IMR-90 (cell line): ENCODE data around the gene MPV17. TPM values are rescaled to one million over a fixed set of nuclear protein-coding genes. Genes with fewer than 3 reads are reported as not detected.
"Not testable (repeated sequence)": the region's sequence is repeated elsewhere in the genome, so short reads cannot be mapped to it uniquely, and the experiment has no call there.

Experiments used
- ATAC-seq: fragments of 200-7000 bp; cut with Tn5 transposase; 2 replicates; pipeline ENCODE4 v1.9.1; 2020; ENCODE audit warnings: low read depth, mild to moderate bottlenecking, moderate library complexity
- BruUV-seq: library from RNA; stranded (reverse); fragments of 400-500 nt; replicated peaks from 2 replicates; lab custom pipeline; 2021; lab: Mats Ljungman, UMichigan
- CTCF ChIA-PET: fragments of 300-600 bp; formaldehyde crosslinking; extraction: SDS; loops from one replicate; lab custom pipeline; 2021; ENCODE audit warnings: antibody characterized with exemption; lab: Yijun Ruan, JAX
- POLR2A ChIA-PET: fragments of 300-600 bp; sonication (Branson Sonifier 250); formaldehyde crosslinking; loops from one replicate; lab custom pipeline; 2022; ENCODE audit warnings: antibody characterized with exemption; ENCODE audit not compliant: unreplicated experiment; lab: Charles Lee
- DNase-seq: peaks from one replicate; pipeline ENCODE4 v3.0.0; 2013
- H2AFZ ChIP-seq: replicated peaks from 2 replicates; pipeline ENCODE3; 2013; ENCODE audit warnings: low read length, mild to moderate bottlenecking; ENCODE audit not compliant: poor library complexity
- H2AK5ac ChIP-seq: 2 replicates; pipeline ENCODE4 v1.6.1; 2013; ENCODE audit warnings: low read depth, low read length, inconsistent platforms
- H2AK9ac ChIP-seq: replicated peaks from 2 replicates; pipeline ENCODE3; 2013; ENCODE audit warnings: mild to moderate bottlenecking, low read depth, low read length, moderate library complexity; ENCODE audit not compliant: poor library complexity
- H2BK120ac ChIP-seq: 2 replicates; pipeline ENCODE4 v1.6.1; 2013; ENCODE audit warnings: low read depth, low read length, inconsistent platforms
- H2BK15ac ChIP-seq: 3 replicates; pipeline ENCODE4 v1.6.1; 2013; ENCODE audit warnings: low read depth, low read length, inconsistent platforms
- H2BK20ac ChIP-seq: 2 replicates; pipeline ENCODE4 v1.6.1; 2013; ENCODE audit warnings: low read depth, mild to moderate bottlenecking, inconsistent platforms, low read length, moderate library complexity
- H2BK5ac ChIP-seq: 2 replicates; pipeline ENCODE4 v1.6.1; 2013; ENCODE audit warnings: mild to moderate bottlenecking, low read depth, low read length, inconsistent platforms; ENCODE audit not compliant: poor library complexity, severe bottlenecking
- H3K14ac ChIP-seq: replicated peaks from 2 replicates; pipeline ENCODE4 v1.6.1; 2013; ENCODE audit warnings: low read depth, low read length, inconsistent platforms
- H3K18ac ChIP-seq: 2 replicates; pipeline ENCODE4 v1.6.1; 2013; ENCODE audit warnings: low read depth, low read length, control low read depth
- H3K23ac ChIP-seq: 2 replicates; pipeline ENCODE4 v1.6.1; 2013; ENCODE audit warnings: low read depth, low read length, inconsistent platforms
- H3K27ac ChIP-seq: 2 replicates; pipeline ENCODE4 v1.5.1; 2013; ENCODE audit warnings: mild to moderate bottlenecking, control low read depth, low read length; ENCODE audit not compliant: insufficient read depth
- H3K27me3 ChIP-seq: 2 replicates; pipeline ENCODE4 v1.6.1; 2013; ENCODE audit warnings: low read length; ENCODE audit not compliant: control insufficient read depth, insufficient read depth
- H3K36me3 ChIP-seq: 2 replicates; pipeline ENCODE4 v1.6.1; 2013; ENCODE audit warnings: low read length, mixed read lengths; ENCODE audit not compliant: control insufficient read depth, insufficient read depth
- H3K4ac ChIP-seq: 2 replicates; pipeline ENCODE4 v1.6.1; 2013; ENCODE audit warnings: low read depth, low read length, inconsistent platforms
- H3K4me1 ChIP-seq: 2 replicates; pipeline ENCODE4 v1.6.1; 2013; ENCODE audit warnings: low read length, mixed read lengths; ENCODE audit not compliant: control insufficient read depth, insufficient read depth
- H3K4me2 ChIP-seq: 2 replicates; pipeline ENCODE4 v1.6.1; 2013; ENCODE audit warnings: low read depth, mild to moderate bottlenecking, control low read depth, low read length, moderate library complexity
- H3K4me3 ChIP-seq: 2 replicates; pipeline ENCODE4 v1.5.1; 2013; ENCODE audit warnings: low read depth, mild to moderate bottlenecking, control low read depth, low read length, moderate library complexity; ENCODE audit not compliant: insufficient read depth
- H3K56ac ChIP-seq: 2 replicates; pipeline ENCODE4 v1.6.1; 2013; ENCODE audit warnings: low read length, inconsistent platforms; ENCODE audit not compliant: insufficient read depth; ENCODE audit errors: extremely low read depth
- H3K79me1 ChIP-seq, 2 experiments: 2 replicates each; pipeline ENCODE4 v1.6.1; 2013; ENCODE audit warnings: low read length in 2 of 2, inconsistent platforms in 1 of 2, low read depth in 1 of 2
- H3K9ac ChIP-seq: 2 replicates; pipeline ENCODE4 v1.6.1; 2013; ENCODE audit warnings: low read depth, low read length, control low read depth
- H3K9me1 ChIP-seq: 2 replicates; pipeline ENCODE4 v1.6.1; 2013; ENCODE audit warnings: low read length, inconsistent platforms; ENCODE audit not compliant: insufficient read depth
- H3K9me3 ChIP-seq: 2 replicates; pipeline ENCODE4 v1.6.1; 2013; ENCODE audit warnings: low read length; ENCODE audit not compliant: control insufficient read depth, insufficient read depth
- H4K20me1 ChIP-seq: 2 replicates; pipeline ENCODE4 v1.6.1; 2013; ENCODE audit warnings: low read length, inconsistent platforms; ENCODE audit not compliant: insufficient read depth
- H4K5ac ChIP-seq: 2 replicates; pipeline ENCODE4 v1.6.1; 2013; ENCODE audit warnings: mild to moderate bottlenecking, low read depth, low read length, control low read depth
- H4K8ac ChIP-seq, 2 experiments: 2 replicates each; pipeline ENCODE4 v1.6.1; 2013; ENCODE audit warnings: low read depth in 2 of 2, low read length in 2 of 2, control low read depth in 1 of 2, inconsistent platforms in 1 of 2
- H4K91ac ChIP-seq: 2 replicates; pipeline ENCODE4 v1.6.1; 2013; ENCODE audit warnings: low read depth, low read length, inconsistent platforms; ENCODE audit not compliant: insufficient read depth
- WGBS, 2 experiments: methylation state at CpG; one replicate each; pipeline versions ENCODE4 v1.1.5 to v1.1.7; 2013; ENCODE audit warnings: missing lambda C conversion rate in 2 of 2; ENCODE audit not compliant: insufficient read length in 1 of 2; ENCODE audit errors: extremely low coverage in 2 of 2; 5-methylcytosine and 5-hydroxymethylcytosine counted together
- dilution Hi-C: fragments of 300-500 bp; cut with HindIII; formaldehyde crosslinking; loops from one replicate; pipeline ENCODE4 v1.14.3; 2018; ENCODE audit warnings: low sequenced_read_pairs; ENCODE audit not compliant: unreplicated experiment
- in situ Hi-C: fragments of 300-500 bp; cut with MboI; formaldehyde crosslinking; loops from 3 replicates; pipeline ENCODE4 v1.14.3; 2019; ENCODE audit warnings: low sequenced_read_pairs, inconsistent platforms, mixed read lengths
- intact Hi-C: fragments of 100-400 bp; cut with micrococcal nuclease; formaldehyde crosslinking; loops from 2 replicates; pipeline ENCODE4 v1.10.0; 2022
- polyA plus RNA-seq, 3 experiments: library from polyadenylated mRNA; depleted of rRNA; stranded (reverse); fragments of >200 nt; gene quantifications; 2 replicates each; pipeline ENCODE4 v1.2.3, GENCODE V29; 2012; ENCODE audit warnings: low replicate concordance in 1 of 3
- total RNA-seq: library from RNA; depleted of rRNA; stranded (reverse); fragments of >200 nt; gene quantifications from 2 replicates; pipeline ENCODE4 v1.2.3, GENCODE V29; 2012

MPV17 gene
- total and polyA plus RNA-seq, 2 of the 4 experiments (the other 2 are of a cell fraction): 70.4 to 160 TPM

DNA sequence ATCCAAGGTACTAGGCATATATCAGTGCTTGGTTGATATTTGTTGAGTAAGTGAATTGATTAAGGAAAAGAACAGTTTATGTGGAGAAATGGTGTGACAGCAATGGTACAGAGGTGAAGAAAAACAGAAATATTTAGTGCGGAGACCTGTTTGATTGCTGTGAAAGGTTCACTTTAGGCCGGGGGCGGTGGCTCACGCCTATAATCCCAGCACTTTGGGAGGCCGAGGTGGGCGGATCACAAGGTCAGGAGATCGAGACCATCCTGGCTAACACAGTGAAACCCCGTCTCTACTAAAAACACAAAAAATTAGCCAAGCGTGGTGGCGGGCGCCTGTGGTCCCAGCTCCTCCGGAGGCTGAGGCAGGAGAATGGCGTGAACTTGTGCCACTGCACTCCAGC lies 54.6 kb downstream of the MPV17 start:
- ATAC-seq, H3K79me1 ChIP-seq, in situ Hi-C loops, H2BK120ac ChIP-seq, H2BK15ac ChIP-seq, H3K27ac ChIP-seq, H3K4me2 ChIP-seq, H4K8ac ChIP-seq, H2AFZ ChIP-seq, H3K4me3 ChIP-seq, H4K5ac ChIP-seq, H3K14ac ChIP-seq, H3K9ac ChIP-seq, H2BK20ac ChIP-seq, H3K9me1 ChIP-seq, H4K20me1 ChIP-seq, DNase-seq, H2AK5ac ChIP-seq, H3K9me3 ChIP-seq, H3K4ac ChIP-seq, H3K4me1 ChIP-seq, H2BK5ac ChIP-seq, POLR2A ChIA-PET, H3K18ac ChIP-seq, H2AK9ac ChIP-seq, H3K36me3 ChIP-seq, H3K23ac ChIP-seq, H3K56ac ChIP-seq, dilution Hi-C loops, intact Hi-C loops, H4K91ac ChIP-seq, BruUV-seq: not testable (repeated sequence)
- peaks cover 66% of the 10 kb centered on the region for H3K27me3 ChIP-seq
- 67% methylated on average over 1 of the region's 13 CpGs; no CpG with 5 or more reads in 1 of the 2 experiments for WGBS, 2 experiments
- CTCF ChIA-PET: interaction anchor here (2.2 kb wide), 1 partner anchor 11 kb away, joined by 9 read pairs; no protein-coding TSS in a partner anchor
